ENCODE results near the gene NDE1. TPM values are rescaled to one million over a fixed set of nuclear protein-coding genes. Genes with fewer than 3 reads are reported as not detected.

Gene NDE1
- total and polyA plus RNA-seq, 2 of the 8 experiments (the other 6 are each of a cell fraction or from before 2014, with no cell fraction given): 13.3 to 41.3 TPM

DNA sequence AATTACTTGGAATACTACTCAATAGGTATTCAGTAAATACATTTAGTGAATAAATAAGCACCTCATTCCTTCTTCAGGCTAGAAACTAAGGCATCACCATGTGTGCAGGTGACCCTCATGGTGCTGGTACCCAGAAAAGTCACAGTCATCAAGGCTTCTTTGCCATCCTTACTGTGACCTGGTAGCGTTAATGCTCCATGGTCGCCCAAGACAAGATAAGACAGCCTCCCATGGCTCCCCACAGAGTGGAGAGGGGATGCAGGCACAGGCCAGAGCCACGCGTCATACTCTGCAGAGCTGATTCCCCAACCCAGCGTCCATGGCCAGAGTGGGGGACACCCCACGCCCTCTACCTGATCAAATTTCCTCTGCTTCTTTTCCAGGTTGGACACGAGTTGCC lies 73.8 kb downstream of the NDE1 start:
- no peak overlapping the region for H3K18ac ChIP-seq (ENCODE audit: extremely low read depth, low read length)
- H2BK12ac ChIP-seq (ENCODE audit: low read depth, low read length): no peak overlapping the region
- no peaks in the 10 kb centered on the region for H3K23me2 ChIP-seq (ENCODE audit: low read depth, low read length)
- no peak overlapping the region for H3K27ac ChIP-seq (ENCODE audit: low read depth, low read length)
- WGBS, 2 experiments (ENCODE audit: extremely low coverage in 1 of 2, insufficient coverage in 1 of 2, insufficient read length in 1 of 2, insufficient replicate concordance in 2 of 2, low coverage in 1 of 2, low lambda C conversion rate in 2 of 2, missing lambda C conversion rate in 1 of 2): 92% methylated on average over 7 of the region's 7 CpGs; no CpG with 5 or more reads in 1 of the 2 experiments
- peaks cover 0 to 6% (median 0%) of the 10 kb centered on the region in 4 experiments; a peak in 3 of 8 replicates for H3K36me3 ChIP-seq (ENCODE audit: control insufficient read depth in 2 of 4, insufficient read depth in 4 of 4, low read length in 3 of 4)
- no peaks in the 10 kb centered on the region for H3K79me2 ChIP-seq (ENCODE audit: control insufficient read depth in 1 of 2, insufficient read depth in 2 of 2, low read length in 2 of 2)
- H3K9me3 ChIP-seq (ENCODE audit: insufficient read depth in 2 of 2, low read depth in 1 of 2, low read length in 1 of 2): no peaks in the 10 kb centered on the region
- no peak overlapping the region for H2BK5ac ChIP-seq (ENCODE audit: low read depth, low read length)
- H4K5ac ChIP-seq (ENCODE audit: insufficient read length, low read depth, low read length): no peak overlapping the region
- H2BK15ac ChIP-seq (ENCODE audit: low read length): no peak overlapping the region
- H4K20me1 ChIP-seq (replicated peaks in 1 of 2; ENCODE audit: control insufficient read depth in 1 of 2, insufficient read depth in 2 of 2, low read length in 2 of 2): no peaks in the 10 kb centered on the region
- ChIA-PET CTCF (ENCODE audit: partially characterized antibody) (interaction anchor here (0.7 to 1.9 kb wide), 3 partner anchors 11 to 41 kb away, joined by 3 to 5 read pairs (median 4); no protein-coding TSS in a partner anchor), POLR2A (ENCODE audit: partially characterized antibody) (no interaction called here)
- H3K14ac ChIP-seq (ENCODE audit: insufficient read length): no peak overlapping the region
- no peak overlapping the region for H2AK5ac ChIP-seq (ENCODE audit: low read depth, low read length)
- no peak overlapping the region for H3K9ac ChIP-seq (replicated peaks in 1 of 4; ENCODE audit: extremely low read depth in 1 of 4, low read depth in 3 of 4, low read length in 3 of 4)
- no peaks in the 10 kb centered on the region for H3K4me1 ChIP-seq (replicated peaks in 1 of 4; ENCODE audit: control insufficient read depth in 3 of 4, insufficient read depth in 4 of 4, low read length in 3 of 4)
- no peak overlapping the region for H2BK20ac ChIP-seq (ENCODE audit: low read length)
- H3K4me2 ChIP-seq (ENCODE audit: insufficient read depth in 1 of 2, low read depth in 2 of 2, low read length in 2 of 2): no peak overlapping the region
- no peak overlapping the region for H4K91ac ChIP-seq (replicated peaks; ENCODE audit: insufficient read length, low read length)
- no peak overlapping the region for H2BK120ac ChIP-seq (replicated peaks; ENCODE audit: low read depth, low read length)
- H2AFZ ChIP-seq (ENCODE audit: low read length): no peak overlapping the region
- H3K27me3 ChIP-seq (replicated peaks in 1 of 4; ENCODE audit: control insufficient read depth in 3 of 4, extremely low read depth in 1 of 4, insufficient read depth in 3 of 4, low read length in 3 of 4): no peaks in the 10 kb centered on the region
- DNase-seq (ENCODE audit: low read depth in 1 of 2, low spot score in 2 of 2) (no peak), FAIRE-seq (no peak)
- H3K79me1 ChIP-seq (ENCODE audit: low read depth, low read length): no peaks in the 10 kb centered on the region
- H3K4me3 ChIP-seq (ENCODE audit: extremely low read depth in 1 of 4, insufficient read depth in 2 of 4, low read depth in 3 of 4, low read length in 4 of 4): no peak overlapping the region
- H3K23ac ChIP-seq (ENCODE audit: insufficient read length): no peak overlapping the region
- no peak for TF ChIP-seq PHF8 (conservative IDR thresholded peaks at IDR 0.05; ENCODE audit: low read depth, low read length)
- TF ChIP-seq ASH2L (IDR thresholded peaks at IDR 0.05; ENCODE audit: low read length): no peak
- TF ChIP-seq NRF1 (IDR thresholded peaks at IDR 0.05; ENCODE audit: low read depth, low read length): no peak
- no peak for TF ChIP-seq RAD21 (IDR thresholded peaks at IDR 0.05 in 1 of 2, conservative IDR thresholded peaks at IDR 0.05 in 1 of 2; ENCODE audit: low read depth in 2 of 2, low read length in 2 of 2)
- TF ChIP-seq CBX8 (IDR thresholded peaks at IDR 0.05; ENCODE audit: borderline replicate concordance, low read depth, low read length): no peak
- TF ChIP-seq SP4 (IDR thresholded peaks at IDR 0.05; ENCODE audit: low read length): no peak
- no peak for TF ChIP-seq BACH1 (IDR thresholded peaks at IDR 0.05; ENCODE audit: low read length)
- H3K4ac ChIP-seq (replicated peaks; ENCODE audit: insufficient read length, low read depth, low read length): no peak overlapping the region
- H3K56ac ChIP-seq (replicated peaks; ENCODE audit: insufficient read length, low read depth, low read length): no peak overlapping the region
- no peak overlapping the region for H4K8ac ChIP-seq (ENCODE audit: extremely low read depth, insufficient read depth, low read length)

Measured in H1 (cell line).